RKO (cell line): Measurements from ENCODE around the gene PLXDC2.

Experiments used
- DNase-seq: peaks from one replicate; pipeline ENCODE4 v3.0.0-alpha.2; 2016; ENCODE audit warnings: low spot score

The PLXDC2 gene

DNA sequence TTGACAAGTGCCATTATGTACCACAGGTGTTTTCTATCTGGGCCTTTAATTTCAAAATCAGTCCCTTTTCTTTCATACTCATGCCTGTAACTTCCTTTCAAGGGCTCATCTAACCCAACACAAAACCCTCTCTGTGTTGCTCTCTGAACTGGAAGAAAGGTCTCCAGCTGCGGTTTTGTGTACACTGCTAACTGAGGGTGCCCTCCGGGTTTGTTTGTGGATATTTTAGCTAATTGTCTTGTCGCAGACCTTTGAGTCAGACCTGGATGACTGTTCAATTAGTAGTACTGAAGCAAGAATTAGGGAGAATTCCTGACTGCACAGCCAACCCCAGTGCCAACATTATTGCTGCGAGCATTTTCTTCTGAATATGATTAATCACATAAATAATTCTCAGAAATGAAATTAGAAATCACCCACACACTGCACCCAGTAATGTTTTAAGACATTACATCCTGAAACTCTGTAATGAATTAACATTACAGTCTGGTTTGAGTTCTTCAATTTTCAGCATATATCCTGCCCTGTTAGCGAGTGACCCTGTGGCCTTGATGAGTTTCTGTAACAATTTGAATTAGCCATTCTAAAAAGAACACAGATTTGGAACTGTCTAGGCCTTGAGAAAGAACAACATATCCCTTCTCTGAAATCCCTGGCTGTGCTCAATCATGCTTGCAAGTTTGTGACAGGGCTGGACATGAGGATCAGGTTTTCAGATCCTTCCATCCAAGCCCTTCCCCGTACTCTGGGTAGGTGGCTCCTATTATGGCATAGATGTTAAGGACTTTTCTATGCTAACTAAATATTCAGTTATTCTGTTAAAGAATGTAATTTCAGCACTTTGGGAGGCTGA lies 460.1 kb downstream of the PLXDC2 start:
- no peak for DNase-seq

DNA sequence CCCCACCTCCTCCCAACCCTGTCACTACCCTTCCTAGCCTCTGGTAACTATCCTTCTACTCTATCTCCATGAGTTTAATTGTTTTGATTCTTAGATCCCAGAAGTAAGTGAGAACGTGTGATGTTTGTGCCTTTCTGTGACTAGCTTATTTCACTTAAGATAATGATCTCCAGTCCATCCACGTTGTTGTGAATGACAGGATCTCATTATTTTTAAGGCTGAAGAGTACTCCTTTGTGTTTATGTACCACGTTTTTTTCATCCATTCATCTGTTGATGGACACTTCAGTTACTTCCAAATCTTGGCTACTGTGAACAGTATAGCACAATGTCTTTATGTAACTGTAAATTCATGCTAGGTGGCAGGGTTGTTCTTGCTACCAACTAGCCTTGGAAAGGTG lies 461.6 kb downstream of the PLXDC2 start:
- no peak for DNase-seq

DNA sequence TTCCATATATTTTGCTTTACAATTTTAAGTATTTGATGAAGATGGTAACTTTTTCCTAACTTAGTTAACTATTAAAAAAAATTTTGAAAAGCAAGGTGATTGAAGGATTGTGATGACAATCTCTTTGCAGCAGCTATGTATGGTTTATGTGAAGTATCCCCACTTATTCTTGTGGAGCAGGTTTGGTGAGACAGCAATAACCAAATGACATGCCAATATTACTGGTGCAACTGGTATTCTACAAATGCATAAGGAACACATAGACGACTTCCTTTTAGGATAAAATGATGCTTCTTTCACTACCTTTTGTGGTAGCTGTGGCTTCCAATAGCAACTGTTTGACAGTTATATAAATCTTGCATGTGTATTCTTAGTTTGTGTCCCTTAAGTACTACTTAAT lies 465.3 kb downstream of the PLXDC2 start:
- no peak for DNase-seq

DNA sequence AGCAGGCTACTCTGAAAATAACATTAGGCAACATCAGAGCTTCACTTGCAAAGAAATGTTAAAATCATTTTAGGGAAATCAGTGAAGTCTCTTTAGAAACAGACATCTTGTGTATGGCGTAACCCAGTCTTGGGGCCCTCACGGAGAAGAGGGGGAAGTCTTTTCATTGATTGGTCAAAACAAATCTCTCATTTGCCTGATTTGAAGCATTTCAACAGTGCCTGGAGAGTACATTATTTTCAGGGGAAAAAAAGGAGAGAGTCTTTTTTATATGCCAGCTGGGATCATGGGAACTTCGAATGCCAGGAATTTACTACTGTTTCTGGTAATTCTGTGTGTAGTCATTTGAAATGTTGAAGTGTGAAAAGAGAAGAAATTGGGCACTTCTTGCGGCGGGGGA lies 471.4 kb downstream of the PLXDC2 start:
- no peak for DNase-seq

DNA sequence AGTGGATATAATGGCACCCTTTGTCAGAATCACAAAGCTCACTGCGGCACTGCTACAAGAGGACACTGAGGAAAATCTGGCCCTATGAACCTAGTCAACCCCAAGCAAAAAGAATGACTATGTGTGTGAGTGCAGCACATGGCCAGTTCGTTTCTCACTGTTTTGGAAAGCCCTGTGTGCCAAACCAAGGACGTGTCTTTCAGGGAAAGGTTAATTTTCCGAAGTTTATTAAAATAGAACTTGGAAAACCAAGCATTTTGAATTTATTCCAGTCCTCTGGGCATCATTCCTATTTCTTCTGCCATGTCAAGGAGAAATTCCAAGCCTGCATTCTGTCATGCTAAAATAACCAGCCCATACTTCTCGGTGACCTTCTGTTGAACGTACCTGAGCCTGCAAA lies 471.8 kb downstream of the PLXDC2 start:
- DNase-seq = no peak

DNA sequence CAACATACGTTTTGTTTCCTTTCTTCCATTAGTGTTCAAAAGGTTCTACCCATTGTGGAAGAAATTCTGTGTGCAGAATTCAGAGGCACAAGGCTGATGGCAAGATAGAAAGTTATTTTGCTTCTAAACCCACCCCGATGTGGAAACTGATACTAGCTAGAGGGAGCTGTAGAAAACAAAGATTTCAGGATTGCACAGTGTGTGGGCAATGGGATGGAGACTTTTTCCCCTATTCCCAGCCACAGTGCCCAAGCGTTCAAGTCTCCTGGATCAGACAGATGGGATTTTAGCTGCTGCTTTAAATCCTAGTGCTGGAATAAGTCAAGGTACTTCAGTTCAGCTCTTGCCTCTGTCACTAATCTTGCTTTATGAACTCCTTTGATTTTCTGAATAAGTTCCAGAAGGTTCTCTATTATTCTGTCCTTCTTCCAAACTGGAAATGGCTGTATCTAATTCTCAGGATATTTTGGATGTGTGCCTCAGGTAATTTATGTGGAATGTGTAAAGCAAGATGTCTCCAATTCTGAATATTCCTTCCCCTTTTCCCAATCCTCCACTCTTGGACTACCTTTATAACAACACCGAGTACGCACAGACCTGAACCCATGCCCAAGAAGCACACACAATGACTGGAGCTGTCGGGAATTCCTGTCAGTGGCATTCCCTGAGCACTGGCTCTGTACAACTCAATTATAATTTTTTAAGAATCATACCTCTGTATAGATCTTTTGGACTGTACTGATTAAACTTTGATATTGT lies 473.0 kb downstream of the PLXDC2 start:
- DNase-seq = no peak

DNA sequence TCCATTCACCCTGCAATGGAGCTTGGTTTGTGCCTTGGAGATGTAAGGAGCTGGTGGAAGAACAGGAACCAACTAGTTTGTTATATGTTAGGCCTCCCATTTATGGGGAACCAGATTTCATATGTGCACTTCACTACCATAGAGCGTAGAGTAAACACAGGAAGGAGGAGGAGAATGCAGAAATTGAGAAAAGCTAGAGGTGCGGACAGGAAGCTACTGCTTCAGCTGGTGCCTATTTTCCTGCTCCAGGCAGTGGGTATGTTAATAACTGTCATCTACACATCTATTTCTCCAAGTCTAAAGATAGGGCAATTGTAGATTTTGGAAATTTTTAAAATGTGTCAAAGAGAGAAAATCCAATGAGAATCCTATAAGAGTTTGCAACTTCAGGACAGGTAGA lies 482.2 kb downstream of the PLXDC2 start:
- DNase-seq = no peak

DNA sequence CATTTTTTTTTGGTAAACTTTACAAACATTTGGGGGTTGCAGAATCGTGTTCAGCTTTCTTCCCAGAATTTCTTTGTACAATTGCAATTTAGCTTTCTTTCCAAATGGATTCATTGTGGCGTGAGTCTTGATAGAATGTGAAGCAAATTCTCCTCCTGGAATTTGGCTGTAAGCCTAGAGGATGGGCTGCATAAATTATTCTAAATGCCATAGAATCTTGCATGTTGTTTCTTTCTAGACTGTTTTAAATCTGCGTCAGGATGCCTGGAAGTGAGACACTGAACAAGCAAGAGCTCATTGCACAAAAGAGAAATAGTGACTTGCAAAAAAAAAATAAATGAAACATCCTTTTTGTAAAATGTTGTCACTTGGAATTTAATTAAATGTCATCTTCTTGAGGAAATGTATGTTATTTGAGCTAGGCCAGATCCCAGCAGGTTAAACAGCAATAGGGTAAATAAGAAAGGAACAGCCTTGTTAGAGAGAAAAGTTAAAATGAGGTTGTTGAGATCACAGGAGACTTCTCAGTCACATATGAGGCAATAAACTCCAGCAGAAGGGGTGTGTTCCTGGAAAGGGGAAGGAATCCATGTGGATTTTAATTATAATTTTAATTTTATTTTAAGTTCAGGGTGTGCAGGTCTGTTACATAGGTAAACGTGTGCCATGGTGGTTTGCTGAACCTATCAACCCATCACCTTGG lies 483.0 kb downstream of the PLXDC2 start:
- DNase-seq = no peak

DNA sequence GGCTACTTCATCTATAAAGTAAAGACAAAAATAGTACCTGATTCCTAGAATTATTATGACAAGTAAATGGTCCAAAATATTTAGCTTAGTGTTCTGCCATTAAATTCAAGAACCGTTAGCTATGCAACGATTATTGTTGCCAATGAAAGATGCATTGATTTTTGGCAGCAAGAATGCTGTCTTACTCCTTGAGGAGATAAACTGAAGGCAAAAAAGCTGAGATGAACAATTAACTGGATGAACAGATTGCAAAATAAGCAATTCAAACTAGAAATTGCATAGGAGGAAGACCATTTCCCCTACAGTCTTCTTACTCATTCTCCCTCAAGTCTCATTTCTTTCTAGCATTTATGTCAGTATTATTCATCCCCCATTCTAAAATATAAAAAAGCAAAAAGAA lies 484.5 kb downstream of the PLXDC2 start:
- no peak for DNase-seq

DNA sequence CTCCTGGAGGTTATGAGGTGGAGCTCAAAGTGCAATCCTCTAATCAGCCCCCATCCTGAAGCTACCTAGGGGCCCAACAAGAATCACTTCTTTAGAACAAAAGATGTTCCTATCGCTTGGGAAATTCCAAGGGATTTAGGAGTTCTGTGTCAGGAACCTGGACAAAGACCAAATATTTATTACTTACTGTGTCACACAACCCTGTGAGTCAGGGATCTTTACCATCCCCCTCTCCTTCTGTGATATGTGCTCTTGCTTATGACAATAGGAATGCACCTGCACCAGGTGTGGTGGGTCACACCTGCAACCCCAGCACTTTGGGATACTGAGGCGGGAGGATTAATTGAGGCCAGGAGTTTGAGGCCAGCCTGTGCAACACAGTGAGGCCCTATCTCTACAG lies 485.8 kb downstream of the PLXDC2 start:
- no peak for DNase-seq

DNA sequence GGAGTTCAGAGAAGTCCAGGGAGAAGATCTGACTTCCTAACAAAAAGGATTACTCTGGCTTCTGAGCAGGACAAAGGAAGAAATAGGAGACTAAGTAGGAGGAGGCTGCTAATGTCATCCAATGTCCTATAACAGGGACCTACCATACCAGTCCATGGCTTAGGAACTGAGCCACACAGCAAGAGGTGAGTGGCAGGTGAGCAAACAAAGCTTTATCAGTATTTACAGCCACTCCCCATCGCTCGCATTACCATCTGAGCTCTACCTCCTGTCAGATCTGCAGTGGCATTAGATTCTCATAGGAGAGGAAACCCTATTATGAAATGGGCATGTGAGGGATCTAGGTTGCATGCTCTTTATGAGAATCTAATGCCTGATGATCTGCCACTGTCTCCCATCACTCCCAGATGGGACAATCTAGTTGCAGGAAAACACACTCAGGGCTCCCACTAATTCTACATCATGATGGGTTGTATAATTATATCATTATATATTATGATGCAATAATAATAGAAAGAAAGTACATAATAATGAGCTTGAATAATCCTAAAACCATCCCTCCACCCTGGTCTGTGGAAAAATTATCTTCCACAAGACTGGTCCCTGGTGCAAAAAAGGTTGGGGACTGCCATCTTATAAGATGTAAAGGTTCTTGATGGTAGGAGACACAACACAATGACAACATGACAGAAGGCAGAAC lies 487.4 kb downstream of the PLXDC2 start:
- DNase-seq = no peak

DNA sequence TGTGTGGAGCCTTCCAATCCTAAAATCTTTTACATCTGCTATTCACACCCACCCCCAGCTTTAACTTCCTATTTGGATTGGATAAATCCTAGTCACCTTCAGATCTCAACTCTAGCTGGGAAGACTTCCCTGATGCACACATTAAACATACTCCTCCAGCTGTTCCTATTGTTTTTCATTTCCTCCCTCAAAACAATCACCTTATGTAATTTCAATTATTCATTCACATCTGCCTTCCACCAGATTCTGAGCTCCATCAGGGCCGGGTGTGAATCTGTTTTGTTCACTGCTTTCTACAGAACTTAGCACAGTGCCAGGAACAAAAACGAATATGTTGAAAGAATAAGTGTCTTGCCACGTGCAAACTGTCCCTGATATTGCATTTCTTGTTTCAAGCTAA lies 497.4 kb downstream of the PLXDC2 start:
- DNase-seq = no peak

DNA sequence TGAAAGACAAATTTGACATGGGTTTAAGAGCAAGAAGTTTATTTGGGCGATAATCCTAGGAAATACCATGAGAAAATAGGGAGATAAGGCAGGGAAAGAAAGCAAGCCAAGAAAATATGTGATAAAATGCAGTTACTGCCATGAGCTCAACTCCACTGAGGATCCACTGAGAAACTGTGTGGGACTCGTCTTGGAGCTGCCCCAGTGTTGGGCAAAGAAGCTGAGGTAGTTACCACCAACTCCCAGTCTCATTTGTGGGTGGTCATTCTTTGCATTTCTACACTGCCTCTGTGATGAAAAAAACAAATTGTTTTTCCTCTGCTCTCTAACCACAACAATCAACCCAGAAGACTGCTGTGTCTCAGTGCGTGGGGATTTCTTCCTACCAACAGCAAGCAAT lies 498.2 kb downstream of the PLXDC2 start:
- DNase-seq = no peak

DNA sequence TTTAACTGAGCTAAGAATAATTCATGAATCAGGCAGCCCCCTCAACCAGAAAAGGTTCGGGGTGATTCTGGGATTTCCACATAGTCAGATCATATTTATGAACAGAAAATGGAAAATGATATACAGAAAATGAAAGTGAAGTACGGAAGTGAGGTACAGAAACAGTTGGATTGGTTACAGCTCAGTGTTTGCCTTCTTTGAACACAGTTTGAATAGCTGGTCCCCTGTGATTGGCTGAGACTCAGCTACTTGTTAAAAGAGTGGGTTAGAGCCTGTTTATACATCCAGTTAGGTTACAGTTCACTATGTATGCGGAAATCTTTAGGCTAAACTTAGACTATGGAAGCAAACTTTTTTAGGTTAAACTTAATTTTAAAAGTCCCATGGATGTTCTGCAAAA lies 511.7 kb downstream of the PLXDC2 start:
- DNase-seq = no peak

DNA sequence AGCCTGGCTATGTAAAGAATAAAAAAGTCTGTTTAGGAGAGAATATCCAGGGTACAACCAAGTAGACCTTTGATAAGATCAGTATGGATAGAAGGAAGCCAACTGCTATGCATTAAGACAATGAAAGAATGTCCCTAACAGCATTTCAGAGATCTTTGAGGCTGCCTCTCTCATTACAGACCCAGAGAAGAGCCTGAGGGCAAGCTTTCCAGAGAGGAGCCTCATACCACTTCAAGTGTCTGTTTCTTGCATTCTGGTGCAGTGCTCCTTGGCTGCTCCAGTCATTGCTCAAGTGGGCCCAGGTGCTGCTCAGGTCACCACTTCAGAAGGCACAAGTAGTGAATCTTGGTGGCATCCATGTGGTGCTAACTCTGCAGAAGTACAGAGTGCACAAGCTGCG lies 514.0 kb downstream of the PLXDC2 start:
- no peak for DNase-seq

DNA sequence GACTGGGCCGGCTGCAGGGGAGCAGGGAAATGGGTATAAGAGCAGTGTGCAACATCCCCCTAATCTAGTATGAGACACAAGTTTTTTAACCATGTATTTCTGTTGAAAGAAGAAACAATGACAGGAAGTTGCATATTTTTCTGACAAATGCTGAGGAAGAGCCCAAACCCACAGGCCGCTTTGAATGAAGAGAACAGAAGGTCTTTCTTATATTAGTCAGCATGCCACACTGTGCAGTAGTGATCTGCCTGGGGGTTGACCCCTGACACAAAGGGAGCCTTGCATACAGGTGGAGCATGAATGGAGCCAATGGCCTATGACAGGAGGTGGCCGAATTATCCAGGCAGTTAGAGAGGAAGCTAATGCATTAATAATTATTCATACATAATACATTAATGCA lies 518.3 kb downstream of the PLXDC2 start:
- DNase-seq = no peak
